Naive thymus-derived CD4-positive, alpha-beta T cell (primary cell): ENCODE results near the gene MALT1. TPM values are rescaled to one million over a fixed set of nuclear protein-coding genes. Genes with fewer than 3 reads are reported as not detected.
A peak's percentile ranks its signal among the peaks of the same experiment; 100 is the strongest.

Source experiments
- ATAC-seq: fragments of 150-1000 bp; cut with Tn5 transposase; 2 replicates; pipeline ENCODE4 v1.10.0; 2021; ENCODE audit warnings: mild to moderate bottlenecking, moderate library complexity
- CTCF ChIA-PET: fragments of 350-600 bp; sonication (Branson Sonifier 250); formaldehyde crosslinking; loops from one replicate; lab custom pipeline; 2021; ENCODE audit warnings: antibody characterized with exemption; lab: Charles Lee
- POLR2A ChIA-PET: fragments of 350-600 bp; sonication (Branson Sonifier 250); formaldehyde crosslinking; loops from one replicate; lab custom pipeline; 2021; ENCODE audit warnings: antibody characterized with exemption, inconsistent platforms; lab: Charles Lee
- DNase-seq, 9 donors: peaks; one replicate each; pipeline versions ENCODE4 v3.0.0 to v3.0.0-alpha.2; 2020 to 2022; ENCODE audit warnings: mixed read lengths in 1 of 9
- H3K27ac ChIP-seq: one replicate; pipeline ENCODE4 v1.7.0; 2013; ENCODE audit warnings: mild to moderate bottlenecking, low read depth, low read length, moderate library complexity
- H3K27me3 ChIP-seq, 2 donors: one replicate each; pipeline ENCODE4 v1.7.0; 2013; ENCODE audit warnings: low read length in 2 of 2, mild to moderate bottlenecking in 2 of 2, moderate library complexity in 2 of 2; ENCODE audit not compliant: control insufficient read depth in 2 of 2, insufficient read depth in 2 of 2
- H3K36me3 ChIP-seq, 3 experiments: 1 replicate in 2 of 3; 2 replicates in 1 of 3; pipeline ENCODE4 v1.7.0; 2013; ENCODE audit warnings: low read length in 3 of 3, mild to moderate bottlenecking in 3 of 3, moderate library complexity in 1 of 3; ENCODE audit not compliant: insufficient read depth in 3 of 3, control insufficient read depth in 2 of 3
- H3K4me1 ChIP-seq, 2 donors: one replicate each; pipeline ENCODE4 v1.7.0; 2013; ENCODE audit warnings: low read length in 2 of 2, mild to moderate bottlenecking in 2 of 2, moderate library complexity in 1 of 2; ENCODE audit not compliant: control insufficient read depth in 2 of 2, insufficient read depth in 2 of 2
- H3K4me3 ChIP-seq: 2 replicates; pipeline ENCODE4 v1.7.0; 2013; ENCODE audit warnings: mild to moderate bottlenecking, low read length
- H3K9me3 ChIP-seq, 3 experiments: 1 replicate in 2 of 3; 2 replicates in 1 of 3; pipeline ENCODE4 v1.7.0; 2013; ENCODE audit warnings: low read length in 3 of 3; ENCODE audit not compliant: control insufficient read depth in 2 of 3
- H3K27ac Mint-ChIP-seq, 9 donors: one replicate each; pipeline ENCODE4 v1.8.0; 2020 to 2022; ENCODE audit warnings: mixed read lengths in 9 of 9, mild to moderate bottlenecking in 8 of 9, moderate library complexity in 5 of 9, inconsistent platforms in 2 of 9
- H3K27me3 Mint-ChIP-seq, 5 donors: one replicate each; pipeline ENCODE4 v1.8.0; 2021 to 2022; ENCODE audit warnings: mixed read lengths in 5 of 5, mild to moderate bottlenecking in 1 of 5
- H3K36me3 Mint-ChIP-seq, 5 donors: one replicate each; pipeline ENCODE4 v1.8.0; 2020 to 2022; ENCODE audit warnings: mixed read lengths in 5 of 5, mild to moderate bottlenecking in 3 of 5, inconsistent platforms in 1 of 5
- H3K4me1 Mint-ChIP-seq, 7 donors: one replicate each; pipeline ENCODE4 v1.8.0; 2020 to 2022; ENCODE audit warnings: mixed read lengths in 7 of 7, mild to moderate bottlenecking in 3 of 7, inconsistent platforms in 1 of 7
- H3K4me3 Mint-ChIP-seq, 10 donors: one replicate each; pipeline ENCODE4 v1.8.0; 2020 to 2022; ENCODE audit warnings: mild to moderate bottlenecking in 10 of 10, mixed read lengths in 10 of 10, moderate library complexity in 6 of 10, inconsistent platforms in 2 of 10
- H3K9me3 Mint-ChIP-seq, 11 donors: one replicate each; pipeline ENCODE4 v1.8.0; 2020 to 2022; ENCODE audit warnings: mixed read lengths in 11 of 11, mild to moderate bottlenecking in 4 of 11, inconsistent platforms in 1 of 11, moderate library complexity in 1 of 11
- intact Hi-C, 2 donors: fragments of 100-400 bp; cut with micrococcal nuclease; formaldehyde crosslinking; loops; one replicate each; pipeline ENCODE4 v1.15.1; 2023
- polyA plus RNA-seq, 2 donors: library from polyadenylated mRNA; unstranded; fragments of 300-500 nt; fragmentation: Illumina TruSeq; gene quantifications; one replicate each; pipeline ENCODE4 v1.2.3, GENCODE V29; 2021
- total RNA-seq, 6 experiments: library from RNA in 5 of 6; stranded (reverse) in 5 of 6; gene quantifications; 1 replicate in 5 of 6; 2 replicates in 1 of 6; pipeline ENCODE4 v1.2.3 and lab custom pipeline; 2021 to 2026

MALT1 gene, protein sequence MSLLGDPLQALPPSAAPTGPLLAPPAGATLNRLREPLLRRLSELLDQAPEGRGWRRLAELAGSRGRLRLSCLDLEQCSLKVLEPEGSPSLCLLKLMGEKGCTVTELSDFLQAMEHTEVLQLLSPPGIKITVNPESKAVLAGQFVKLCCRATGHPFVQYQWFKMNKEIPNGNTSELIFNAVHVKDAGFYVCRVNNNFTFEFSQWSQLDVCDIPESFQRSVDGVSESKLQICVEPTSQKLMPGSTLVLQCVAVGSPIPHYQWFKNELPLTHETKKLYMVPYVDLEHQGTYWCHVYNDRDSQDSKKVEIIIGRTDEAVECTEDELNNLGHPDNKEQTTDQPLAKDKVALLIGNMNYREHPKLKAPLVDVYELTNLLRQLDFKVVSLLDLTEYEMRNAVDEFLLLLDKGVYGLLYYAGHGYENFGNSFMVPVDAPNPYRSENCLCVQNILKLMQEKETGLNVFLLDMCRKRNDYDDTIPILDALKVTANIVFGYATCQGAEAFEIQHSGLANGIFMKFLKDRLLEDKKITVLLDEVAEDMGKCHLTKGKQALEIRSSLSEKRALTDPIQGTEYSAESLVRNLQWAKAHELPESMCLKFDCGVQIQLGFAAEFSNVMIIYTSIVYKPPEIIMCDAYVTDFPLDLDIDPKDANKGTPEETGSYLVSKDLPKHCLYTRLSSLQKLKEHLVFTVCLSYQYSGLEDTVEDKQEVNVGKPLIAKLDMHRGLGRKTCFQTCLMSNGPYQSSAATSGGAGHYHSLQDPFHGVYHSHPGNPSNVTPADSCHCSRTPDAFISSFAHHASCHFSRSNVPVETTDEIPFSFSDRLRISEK
- total RNA-seq (100 to 1,000 TPM in 1 of 5 experiments, 10 to 100 TPM in 4; 50.0 to 101 (median 80.0) TPM), polyA plus RNA-seq (10 to 100 TPM; 43.8 to 52.1 TPM), total RNA-seq (lab: John Stamatoyannopoulos, UW) (219 reads per million, percentile 94 among the genes with 10 or more reads in this experiment)

DNA sequence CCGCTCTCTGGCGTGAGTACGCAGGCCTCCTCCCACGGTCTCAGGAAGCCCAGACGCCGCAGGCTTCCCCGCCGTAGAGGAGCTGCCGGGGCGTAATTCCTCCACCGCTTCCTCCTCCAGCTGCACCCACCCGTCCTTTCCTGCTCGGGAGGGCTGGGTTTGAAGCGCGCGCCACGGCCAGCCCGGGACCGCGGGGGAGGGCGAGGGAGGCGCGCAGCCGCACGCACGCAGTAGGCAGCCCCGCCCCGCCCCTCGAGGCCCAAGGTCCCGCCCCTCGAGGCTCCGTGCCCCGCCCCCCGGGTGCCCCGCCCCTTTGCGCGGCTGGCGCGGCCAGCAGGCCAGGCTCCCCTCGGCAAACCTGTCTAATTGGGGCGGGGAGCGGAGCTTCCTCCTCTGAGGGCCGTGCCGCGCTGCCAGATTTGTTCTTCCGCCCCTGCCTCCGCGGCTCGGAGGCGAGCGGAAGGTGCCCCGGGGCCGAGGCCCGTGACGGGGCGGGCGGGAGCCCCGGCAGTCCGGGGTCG, at the start of gene MALT1:
TSS of gene MALT1 (plus strand) at position 355 of the 521 bp plus-strand sequence. CDS start 179 bp downstream, outside the sequence.
- Histone ChIP-seq H3K9me3 (no peaks in the 10 kb centered on the region), H3K27ac (peak within 1 kb of the TSS; percentile 88), H3K36me3 (no peaks in the 10 kb centered on the region), H3K4me3 (peak within 1 kb of the TSS; percentile 95), H3K4me1 (peaks cover 26 to 34% of the 10 kb centered on the region in 2 donors), H3K27me3 (no peaks in the 10 kb centered on the region)
- Mint-ChIP-seq H3K4me1 (peaks cover 36 to 70% (median 58%) of the 10 kb centered on the region in 7 donors), H3K27me3 (peaks cover 0 to 6% (median 0%) of the 10 kb centered on the region in 5 donors), H3K9me3 (peaks cover 0 to 2% (median 0%) of the 10 kb centered on the region in 11 donors), H3K4me3 (peak within 1 kb of the TSS; percentile 93 to 98 (median 96)), H3K36me3 (peaks cover 3 to 19% (median 8%) of the 10 kb centered on the region in 5 donors), H3K27ac (peak within 1 kb of the TSS; percentile 92 to 96 (median 95))
- CTCF ChIA-PET: interaction anchor here (0.6 to 2.4 kb wide), 9 partner anchors 10 to 141 kb away, joined by 3 to 13 read pairs (median 5); no protein-coding TSS in a partner anchor
- intact Hi-C loops: loop anchor here (1.0 to 5.0 kb wide), 13 partner anchors 13 to 688 kb away; partner anchors contain the start of genes SEC11C (in 2 of the 2), ALPK2 (in 1 of the 2) and LMAN1 (in 1 of the 2)
- POLR2A ChIA-PET: interaction anchor here (0.6 to 10.5 kb wide), 31 partner anchors 8 to 141 kb away, joined by 3 to 236 read pairs (median 5); partner anchors contain the start of gene ALPK2
- DNase-seq: peak; percentile 88 to 98 (median 92)
- peak; percentile 95 for ATAC-seq

DNA sequence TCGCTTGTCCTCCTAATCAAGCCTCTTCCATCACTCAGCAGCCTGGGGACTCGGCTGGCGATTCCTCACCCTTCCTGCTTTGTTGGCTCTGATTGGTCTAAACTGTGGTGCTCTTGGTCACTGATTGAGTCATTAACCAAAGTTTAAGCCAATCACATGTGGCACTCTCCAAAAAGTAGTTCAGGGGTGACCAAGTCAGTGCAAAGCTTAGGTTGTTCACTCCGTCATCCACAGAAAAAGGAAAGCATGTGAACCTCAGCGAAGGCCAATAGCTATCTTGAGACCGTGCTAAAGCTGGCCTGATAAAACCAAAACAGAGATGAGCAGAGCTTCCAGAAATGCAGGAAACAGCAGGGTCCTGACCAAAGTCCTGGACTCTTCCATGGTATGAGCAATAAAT, 47.3 kb upstream of the MALT1 start:
- Histone ChIP-seq H3K9me3 (no peaks in the 10 kb centered on the region), H3K27ac (no peak overlapping the region), H3K4me3 (no peak overlapping the region), H3K36me3 (no peaks in the 10 kb centered on the region), H3K4me1 (peaks cover 0 to 5% of the 10 kb centered on the region in 2 donors), H3K27me3 (no peaks in the 10 kb centered on the region)
- Mint-ChIP-seq H3K36me3 (peaks cover 0 to 4% (median 0%) of the 10 kb centered on the region in 5 donors), H3K4me3 (no peak overlapping the region), H3K27ac (no peak overlapping the region), H3K27me3 (peaks cover 0 to 37% (median 0%) of the 10 kb centered on the region in 5 donors), H3K9me3 (no peaks in the 10 kb centered on the region), H3K4me1 (peaks cover 5 to 30% (median 18%) of the 10 kb centered on the region in 7 donors)
- ATAC-seq (no peak), DNase-seq (no peak)
- intact Hi-C loops: no loop called here
- CTCF ChIA-PET: interaction anchor here (0.7 to 1.5 kb wide), 2 partner anchors 9 to 80 kb away, joined by 3 read pairs; no protein-coding TSS in a partner anchor
- POLR2A ChIA-PET: interaction anchor here (1.1 kb wide), 1 partner anchor 58 kb away, joined by 3 read pairs; no protein-coding TSS in a partner anchor

DNA sequence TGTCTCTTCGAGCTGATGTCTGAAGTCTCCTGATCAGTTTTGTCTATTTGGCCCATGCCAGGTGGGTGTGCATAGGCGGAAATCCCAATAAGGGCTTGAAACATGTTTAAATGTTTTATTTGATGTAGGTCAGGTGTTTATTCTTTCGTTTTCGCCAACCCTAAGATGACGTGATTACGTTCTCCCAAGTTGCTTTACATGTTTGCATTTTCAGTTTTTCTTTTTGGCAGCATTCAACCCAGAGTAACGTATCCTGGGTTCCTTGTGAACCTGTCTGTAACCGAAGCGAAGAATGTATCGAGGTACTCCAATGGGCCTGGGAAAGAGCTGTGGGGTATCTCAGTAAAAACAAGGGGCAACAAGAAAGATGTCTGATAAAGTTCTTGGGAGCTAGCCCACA, 45.4 kb upstream of the MALT1 start:
- ChIA-PET CTCF (no interaction called here), POLR2A (interaction anchor here (0.6 kb wide), 1 partner anchor 197 kb away, joined by 3 read pairs; no protein-coding TSS in a partner anchor)
- Mint-ChIP-seq H3K9me3 (no peaks in the 10 kb centered on the region), H3K4me3 (no peak overlapping the region), H3K27ac (peak overlapping the region in 1 of 9 donors; percentile 3), H3K4me1 (peaks cover 13 to 46% (median 33%) of the 10 kb centered on the region in 7 donors), H3K36me3 (peaks cover 0 to 4% (median 0%) of the 10 kb centered on the region in 5 donors), H3K27me3 (peaks cover 0 to 41% (median 0%) of the 10 kb centered on the region in 5 donors)
- Histone ChIP-seq H3K4me3 (no peak overlapping the region), H3K27me3 (no peaks in the 10 kb centered on the region), H3K27ac (no peak overlapping the region), H3K4me1 (peaks cover 0 to 16% of the 10 kb centered on the region in 2 donors), H3K9me3 (no peaks in the 10 kb centered on the region), H3K36me3 (no peaks in the 10 kb centered on the region)
- intact Hi-C loops: loop anchor here in 1 of 2 donors (5.0 kb wide), 1 partner anchor 49 kb away; no protein-coding TSS in a partner anchor
- peak; percentile 18 for ATAC-seq
- no peak for DNase-seq

DNA sequence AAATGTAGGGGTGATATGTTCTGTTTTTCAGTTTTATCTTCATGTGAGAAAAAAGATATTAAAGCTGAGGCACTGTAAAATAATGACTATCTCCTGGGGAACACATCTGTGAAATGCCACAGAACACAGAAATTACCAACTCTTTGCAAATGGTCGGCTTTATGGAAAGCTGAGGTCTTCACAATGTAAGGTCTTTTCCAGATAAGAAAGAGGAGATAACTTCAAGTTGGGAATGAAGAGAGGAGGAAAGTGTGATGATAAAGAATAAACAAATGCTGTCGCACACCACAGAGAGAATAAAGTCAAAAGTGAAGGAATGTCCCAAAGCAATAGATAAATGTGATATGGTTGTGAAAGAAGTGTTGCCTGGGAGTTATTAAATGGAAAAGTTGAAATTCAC, 41.2 kb upstream of the MALT1 start:
- Mint-ChIP-seq H3K27ac (peak overlapping the region in 2 of 9 donors; percentile 49 to 84), H3K4me1 (peaks cover 17 to 61% (median 32%) of the 10 kb centered on the region in 7 donors), H3K9me3 (no peaks in the 10 kb centered on the region), H3K36me3 (peaks cover 0 to 4% (median 0%) of the 10 kb centered on the region in 5 donors), H3K4me3 (peak overlapping the region in 1 of 10 donors; percentile 65), H3K27me3 (peaks cover 0 to 27% (median 0%) of the 10 kb centered on the region in 5 donors)
- Histone ChIP-seq H3K9me3 (no peaks in the 10 kb centered on the region), H3K36me3 (no peaks in the 10 kb centered on the region), H3K4me1 (peaks cover 0 to 16% of the 10 kb centered on the region in 2 donors), H3K4me3 (no peak overlapping the region), H3K27me3 (no peaks in the 10 kb centered on the region), H3K27ac (no peak overlapping the region)
- ChIA-PET CTCF (interaction anchor here (1.0 kb wide), 1 partner anchor 100 kb away, joined by 4 read pairs; no protein-coding TSS in a partner anchor), POLR2A (interaction anchor here (0.8 to 5.3 kb wide), 6 partner anchors 10 to 116 kb away, joined by 3 to 28 read pairs (median 4); partner anchors contain the start of gene MALT1)
- intact Hi-C loops: no loop called here
- ATAC-seq (no peak), DNase-seq (no peak)

DNA sequence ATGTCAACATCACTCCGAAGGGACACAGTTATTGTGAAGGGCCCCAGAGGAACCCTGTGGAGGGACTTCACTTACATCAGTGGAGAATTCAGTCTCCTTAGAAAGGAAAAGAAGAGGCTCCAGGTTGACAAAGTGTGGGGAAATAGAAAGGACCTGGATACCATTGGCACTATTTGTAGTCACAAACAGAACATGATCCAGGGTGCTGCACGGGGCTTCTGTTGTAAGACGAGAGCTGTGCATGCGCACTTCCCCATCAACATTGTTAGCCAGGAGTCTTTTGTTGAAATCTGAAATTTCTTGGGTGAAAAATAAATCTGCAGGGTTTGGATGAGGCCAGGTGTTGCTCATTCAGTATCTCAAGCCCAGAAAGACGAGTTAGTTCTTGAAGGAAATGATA, 40.0 kb upstream of the MALT1 start:
- Mint-ChIP-seq H3K4me3 (no peak overlapping the region), H3K27ac (no peak overlapping the region), H3K27me3 (peaks cover 0 to 15% (median 0%) of the 10 kb centered on the region in 5 donors), H3K36me3 (peaks cover 0 to 7% (median 0%) of the 10 kb centered on the region in 5 donors), H3K4me1 (peaks cover 12 to 57% (median 38%) of the 10 kb centered on the region in 7 donors), H3K9me3 (no peaks in the 10 kb centered on the region)
- Histone ChIP-seq H3K4me3 (no peak overlapping the region), H3K27ac (no peak overlapping the region), H3K9me3 (no peaks in the 10 kb centered on the region), H3K36me3 (no peaks in the 10 kb centered on the region), H3K27me3 (no peaks in the 10 kb centered on the region), H3K4me1 (peaks cover 0 to 16% of the 10 kb centered on the region in 2 donors)
- CTCF ChIA-PET: no interaction called here
- POLR2A ChIA-PET: interaction anchor here (5.3 kb wide), 1 partner anchor 40 kb away, joined by 28 read pairs; the partner anchor contains the start of gene MALT1
- DNase-seq (no peak), ATAC-seq (no peak)
- intact Hi-C loops: no loop called here
